ENCODE data around the gene EXOC3L1. TPM values are rescaled to one million over a fixed set of nuclear protein-coding genes. Genes with fewer than 3 reads are reported as not detected.

Gene EXOC3L1
- total RNA-seq, 1 experiment from 2014 or later: 0.30 TPM

- no peaks in the 10 kb centered on the region for H3K9me3 ChIP-seq (ENCODE audit: control insufficient read depth in 1 of 2, insufficient read depth in 1 of 2, low read depth in 1 of 2, low read length in 2 of 2)
- intact Hi-C loops (cut with micrococcal nuclease): no loop called here
- no peak for DNase-seq (ENCODE audit: low read depth, low spot score)
- H3K36me3 ChIP-seq (ENCODE audit: control insufficient read depth in 1 of 2, insufficient read depth in 2 of 2, low read length in 2 of 2): no peaks in the 10 kb centered on the region
- ChIA-PET RAD21 (ENCODE audit: low non-redundant PET in 1 of 2, low total read pairs in 2 of 2, uncharacterized antibody in 2 of 2, unreplicated experiment in 2 of 2) (no interaction called here), CTCF (interaction anchor here (1.4 kb wide), 1 partner anchor 11 kb away, joined by 3 read pairs; no protein-coding TSS in a partner anchor), POLR2A (no interaction called here)
- no peak for TF ChIP-seq POLR2AphosphoS5 (IDR thresholded peaks at IDR 0.05; ENCODE audit: low read depth, low read length)
- TF ChIP-seq TCF7L2 (IDR thresholded peaks at IDR 0.05; ENCODE audit: borderline replicate concordance, extremely low read depth, insufficient read depth, insufficient read length): no peak
- TF ChIP-seq CEBPB (IDR thresholded peaks at IDR 0.05; ENCODE audit: low read depth): no peak
- TF ChIP-seq SP1 (IDR thresholded peaks at IDR 0.05; ENCODE audit: low read depth): no peak
- TF ChIP-seq ATF3 (IDR thresholded peaks at IDR 0.05): no peak
- no peak for TF ChIP-seq ZFX (IDR thresholded peaks at IDR 0.05)
- no peak for TF ChIP-seq YY1 (IDR thresholded peaks at IDR 0.05; ENCODE audit: extremely low read depth, insufficient replicate concordance, low read depth, low read length)
- TF ChIP-seq EZH2phosphoT487 (IDR thresholded peaks at IDR 0.05; ENCODE audit: borderline replicate concordance): no peak
- TF ChIP-seq RAD21 (IDR thresholded peaks at IDR 0.05; ENCODE audit: low read depth): no peak
- no peak for TF ChIP-seq EGR1 (IDR thresholded peaks at IDR 0.05; ENCODE audit: low read depth)
- TF ChIP-seq SIN3A (IDR thresholded peaks at IDR 0.05; ENCODE audit: low read depth): no peak
- TF ChIP-seq REST (IDR thresholded peaks at IDR 0.05; ENCODE audit: low read depth): no peak
- no peak for TF ChIP-seq JUND (IDR thresholded peaks at IDR 0.05)
- H3K9ac ChIP-seq (ENCODE audit: low read length): no peak overlapping the region
- ATAC-seq: no peak
- H3K79me2 ChIP-seq (ENCODE audit: insufficient read depth, low read length): no peaks in the 10 kb centered on the region
- peaks cover 11 to 34% of the 10 kb centered on the region in 2 experiments for H3K4me1 ChIP-seq (ENCODE audit: control insufficient read depth in 1 of 2, insufficient read depth in 2 of 2, low read length in 2 of 2)
- no peak overlapping the region for H3K4me2 ChIP-seq (ENCODE audit: low read length)
- BruUV-seq (replicated peaks): no TSS peak
- no peaks in the 10 kb centered on the region for H3K9me2 ChIP-seq (ENCODE audit: insufficient read depth)
- no peak overlapping the region for H3K4me3 ChIP-seq (replicated peaks in 1 of 2; ENCODE audit: low read depth in 1 of 2, low read length in 2 of 2)
- H2AFZ ChIP-seq (ENCODE audit: low read depth, low read length, poor library complexity, severe bottlenecking): no peak overlapping the region
- H3K27ac ChIP-seq (ENCODE audit: low read depth, low read length): no peak overlapping the region
- no peaks in the 10 kb centered on the region for H4K20me1 ChIP-seq (ENCODE audit: insufficient read depth)
- H3K27me3 ChIP-seq (ENCODE audit: insufficient read depth, low read length): no peaks in the 10 kb centered on the region
Measured at GRCh38 chr16:67209565-67209964, 19.6 kb upstream of the EXOC3L1 start.

Measured in HCT116 (cell line).